Stimulated activated CD8-positive, alpha-beta memory T cell treated with anti-CD3 and anti-CD28 coated beads, Interleukin-7, amount 100 ng/mL, for 1 hour (primary cell): ENCODE data around the gene RBM20.
"Not testable (repeated sequence)": the region's sequence is repeated elsewhere in the genome, so short reads cannot be mapped to it uniquely, and the experiment has no call there.

Source experiments
- DNase-seq, 2 donors: peaks; one replicate each; pipeline ENCODE4 v3.0.0-alpha.2; 2020; ENCODE audit warnings: low read depth in 2 of 2

Gene RBM20

GRCh38 chr10:110625356-110625894 lies 18.7 kb upstream of the RBM20 start:
- no peak for DNase-seq

GRCh38 chr10:110625951-110626855 lies 17.9 kb upstream of the RBM20 start:
- DNase-seq = no peak

DNA sequence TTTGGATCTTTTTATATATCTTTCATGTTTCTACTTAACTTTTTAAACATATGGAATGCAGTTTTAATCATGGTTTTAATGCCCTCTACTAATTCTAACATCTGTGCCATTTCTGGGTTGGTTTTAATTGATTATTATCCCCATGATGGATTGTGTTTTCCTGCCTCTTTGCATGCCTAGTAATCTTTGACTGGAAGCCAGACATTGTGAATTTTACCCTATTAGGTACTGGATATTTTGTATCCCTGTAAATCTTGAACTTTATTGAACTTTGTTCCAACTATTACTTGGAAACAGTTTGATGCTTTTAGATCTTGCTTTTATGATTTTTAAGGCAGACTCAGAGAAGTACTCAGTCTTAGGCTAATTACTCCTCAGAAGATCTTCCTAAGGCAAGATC lies 16.0 kb upstream of the RBM20 start:
- DNase-seq = no peak

DNA sequence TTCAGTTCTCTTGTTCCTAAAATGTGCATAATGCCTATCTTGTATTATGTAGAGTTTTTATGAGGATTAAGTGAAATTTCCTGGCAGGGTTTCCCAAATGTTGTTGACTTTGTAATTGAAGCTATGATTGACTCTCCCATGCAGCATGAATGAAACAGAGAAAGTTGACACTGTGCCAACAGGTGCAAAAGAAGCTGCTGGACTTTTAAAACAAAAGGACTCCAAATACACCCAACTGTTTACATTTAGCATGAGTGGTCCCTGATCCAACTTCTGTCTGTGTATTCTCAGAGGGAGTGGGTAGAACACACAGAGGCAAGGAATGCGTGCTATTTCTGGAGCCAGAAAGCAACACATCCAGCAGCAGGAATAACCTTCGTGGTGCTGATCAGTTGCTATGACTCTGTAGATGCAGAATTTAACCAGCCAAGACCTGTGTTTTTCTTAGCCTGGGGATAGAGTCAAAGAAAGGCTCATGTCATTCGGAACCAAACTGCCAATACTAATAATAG lies 14.4 kb upstream of the RBM20 start:
- no peak for DNase-seq

GRCh38 chr10:110631934-110632333 lies 12.2 kb upstream of the RBM20 start:
- DNase-seq = no peak

DNA sequence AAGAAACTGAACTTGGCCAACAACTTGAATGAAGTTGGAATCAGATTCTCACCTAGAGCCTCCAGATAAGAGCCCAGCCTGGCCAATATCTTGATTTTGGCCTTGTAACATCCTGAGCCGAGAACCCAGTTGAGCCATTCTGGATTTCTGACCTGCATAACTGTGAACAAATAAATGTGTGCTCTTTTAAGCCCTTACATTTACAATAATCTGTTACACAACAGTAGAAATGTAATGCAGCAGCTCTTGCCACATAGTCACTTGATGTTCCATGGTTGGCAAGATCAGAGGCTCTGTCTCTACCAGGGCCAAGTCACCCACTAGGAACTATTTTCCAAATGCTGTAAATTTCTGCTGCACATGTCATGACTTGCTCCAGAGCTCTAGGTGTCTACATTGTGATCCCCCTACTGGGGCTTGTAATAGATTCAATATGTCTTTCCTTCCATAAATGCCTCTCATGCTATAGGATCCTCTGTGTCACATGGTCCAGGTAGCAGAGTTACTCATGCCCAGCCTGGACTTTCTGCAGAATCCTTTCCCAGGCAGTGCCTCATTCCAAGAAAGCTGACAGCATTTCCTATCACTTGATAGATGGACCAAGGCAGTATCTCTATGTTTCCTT lies 11.4 kb upstream of the RBM20 start:
- DNase-seq = no peak

- DNase-seq = no peak
Measured at GRCh38 chr10:110634527-110635209, 9.5 kb upstream of the RBM20 start.

DNA sequence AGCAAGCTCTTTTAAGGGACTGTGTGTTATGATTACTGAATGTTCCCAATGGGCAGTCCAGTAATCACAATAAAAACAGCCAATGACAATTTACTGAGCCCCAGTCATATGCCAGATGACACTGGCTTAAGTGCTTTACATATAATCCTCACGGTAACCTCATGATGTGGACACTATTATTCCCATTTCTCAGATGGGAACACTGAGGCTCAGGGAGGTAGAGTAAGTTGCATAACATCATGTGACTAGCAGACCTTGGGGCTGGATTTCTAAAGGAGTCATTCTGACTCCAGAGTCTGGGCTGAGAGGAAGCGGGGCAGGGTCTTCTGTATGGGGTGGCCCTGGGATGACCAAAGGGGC lies 7.6 kb upstream of the RBM20 start:
- no peak for DNase-seq

DNA sequence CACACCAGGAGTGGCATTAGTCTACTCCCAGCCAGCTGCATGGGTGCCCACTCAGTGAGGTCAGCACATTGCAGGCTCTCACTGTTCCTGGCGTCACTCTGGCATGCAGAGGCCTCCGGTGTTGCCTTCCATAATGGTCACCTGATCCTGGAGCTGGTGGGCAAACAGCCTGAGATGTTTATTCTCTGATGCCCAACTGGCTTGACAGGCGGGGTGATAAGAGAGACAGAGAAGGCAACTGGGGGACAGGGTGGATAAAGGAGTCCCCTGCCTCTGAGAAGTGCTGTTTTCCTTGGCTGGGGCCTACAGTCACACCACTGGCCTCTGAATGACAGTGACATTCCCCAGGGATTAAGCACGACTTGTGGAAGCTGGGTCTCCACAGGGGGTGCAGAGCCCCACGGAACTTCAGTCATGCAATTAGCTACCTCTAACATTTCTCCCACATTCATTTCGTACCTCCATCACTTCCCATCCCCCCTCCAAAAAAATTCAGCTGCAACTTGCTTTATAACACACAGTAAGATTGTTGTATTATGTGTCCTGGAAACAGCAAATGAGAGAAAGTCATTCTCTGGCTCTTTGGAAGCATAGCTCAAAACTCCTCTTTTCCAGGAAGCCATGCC lies 7.1 kb upstream of the RBM20 start:
- DNase-seq = no peak

DNA sequence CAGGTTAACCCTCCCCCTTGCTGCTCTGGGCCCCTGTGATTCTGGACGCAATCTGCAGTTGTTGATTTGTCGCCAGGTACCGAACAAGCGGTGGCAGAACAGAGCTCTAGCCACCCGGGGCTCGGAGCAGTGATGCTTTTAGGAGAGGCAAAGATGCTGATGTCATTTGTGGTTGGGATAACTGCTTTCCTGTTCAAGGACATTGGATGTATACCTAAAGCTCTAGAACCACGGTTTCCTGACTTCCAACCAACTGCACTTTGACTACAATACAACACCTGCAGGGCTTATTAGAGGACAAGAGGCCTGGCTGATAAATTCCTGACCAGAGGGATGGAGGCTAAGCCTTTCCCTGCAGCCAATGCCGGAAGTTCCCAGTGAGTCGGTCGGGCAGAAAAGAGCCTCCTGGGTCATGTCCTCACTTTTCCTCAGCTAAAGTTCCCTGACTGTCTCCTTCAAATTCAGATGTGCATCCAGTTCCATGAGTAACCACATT lies 6.5 kb upstream of the RBM20 start:
- no peak for DNase-seq

- DNase-seq = no peak
Measured at GRCh38 chr10:110638319-110638718, 5.8 kb upstream of the RBM20 start.

- not testable (repeated sequence) for DNase-seq
Measured at GRCh38 chr10:110639046-110639445, 5.1 kb upstream of the RBM20 start.

- DNase-seq = not testable (repeated sequence)
Measured at GRCh38 chr10:110639858-110640257, 4.3 kb upstream of the RBM20 start.

GRCh38 chr10:110641256-110641655 lies 2.9 kb upstream of the RBM20 start:
- DNase-seq = no peak

- no peak for DNase-seq
Measured at GRCh38 chr10:110642204-110643034, 1.7 kb upstream of the RBM20 start.

DNA sequence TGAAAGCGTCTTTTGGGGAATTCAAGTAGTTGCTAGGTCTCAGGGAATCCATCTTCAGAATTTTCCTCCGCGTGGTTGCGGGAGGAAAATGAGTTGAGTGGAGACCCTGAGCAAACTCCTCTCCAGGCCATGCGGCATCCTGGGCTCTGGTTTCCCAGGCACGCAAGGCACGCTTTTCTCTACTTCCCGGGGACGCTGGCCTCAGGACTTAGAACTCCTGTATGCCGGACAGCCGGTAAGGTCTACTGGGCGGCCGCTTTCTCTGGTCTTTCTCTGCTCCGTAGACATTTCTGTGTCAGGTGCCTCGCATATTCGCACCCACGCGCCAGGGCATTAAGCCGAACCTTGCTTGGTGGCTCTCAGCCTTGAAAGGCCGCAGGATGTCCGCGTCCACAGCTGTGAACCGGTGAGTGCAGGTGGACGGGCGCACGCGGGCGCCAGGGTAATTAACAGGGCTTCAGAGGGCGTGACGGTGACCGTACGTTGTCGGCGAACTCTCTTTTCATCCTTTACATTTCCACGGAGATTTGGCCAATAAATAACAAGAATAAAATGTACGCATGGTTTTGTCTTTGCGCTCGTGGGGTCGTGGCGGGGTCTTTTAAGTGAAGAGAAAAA lies 992 bp upstream of the RBM20 start:
- no peak for DNase-seq

DNA sequence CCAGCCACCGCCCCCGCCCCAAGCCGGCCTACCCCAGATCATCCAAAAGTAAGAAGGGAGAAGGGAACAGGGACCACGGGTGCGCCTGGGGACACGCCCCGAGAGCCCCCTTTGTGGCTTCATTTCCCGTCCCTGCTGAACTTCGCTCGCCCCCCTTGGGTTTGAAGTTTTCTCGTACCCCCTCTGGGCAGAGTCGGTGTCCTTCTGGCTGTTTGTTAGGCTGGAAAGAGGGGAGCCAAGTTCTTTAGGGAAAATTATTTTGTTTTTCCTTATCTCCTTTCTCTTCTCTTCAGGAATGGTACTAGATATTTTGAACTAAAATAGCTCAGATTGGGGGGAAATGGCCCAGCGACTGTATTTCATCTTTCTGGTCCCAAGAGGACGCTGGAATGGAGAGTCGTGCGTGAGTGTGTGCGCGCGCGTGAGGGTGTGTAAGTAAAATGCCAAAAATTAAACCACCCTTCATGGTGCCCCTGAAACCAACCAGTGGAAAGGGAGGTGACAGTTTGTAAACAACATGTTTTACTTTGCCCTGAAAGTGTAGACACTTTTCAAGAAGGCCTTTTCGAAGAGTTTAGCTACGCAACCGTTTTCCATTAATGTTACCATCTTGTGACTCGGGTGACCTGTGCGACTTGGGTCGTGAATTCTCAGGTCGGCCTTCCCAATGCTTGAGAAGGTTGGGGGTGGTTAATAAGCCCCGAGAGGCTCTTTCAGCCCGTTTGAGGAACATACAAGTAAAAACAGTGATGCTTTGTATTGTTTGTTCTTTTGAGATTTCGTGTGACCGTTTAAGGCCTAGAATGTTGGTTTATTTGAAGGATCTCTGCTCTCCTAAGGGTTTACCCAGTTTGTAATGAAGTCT lies 694 bp downstream of the RBM20 start:
- no peak for DNase-seq

GRCh38 chr10:110646417-110647135 lies 2.4 kb downstream of the RBM20 start:
- DNase-seq = no peak

DNA sequence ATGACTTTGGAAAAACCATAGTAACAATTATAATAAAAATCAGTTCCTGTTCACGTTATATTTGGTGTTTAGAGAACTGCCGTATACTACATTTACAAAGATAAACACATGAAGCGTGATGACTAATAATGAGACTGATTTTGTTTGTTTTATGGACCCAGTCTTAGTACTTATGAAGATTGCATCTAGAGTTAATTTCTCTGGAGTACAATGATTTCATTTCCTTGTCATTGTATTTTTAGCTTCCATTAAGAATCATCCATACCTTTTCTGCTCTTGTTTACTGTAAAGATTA lies 2.9 kb downstream of the RBM20 start:
- DNase-seq = no peak
